Activated CD4-positive, alpha-beta T cell treated with anti-CD3 and anti-CD28 coated beads, Interleukin-2, amount 10 ng/mL, durations not matched to agents 7 days and 5 days (primary cell): ENCODE data around the gene PDGFRB. TPM values are rescaled to one million over a fixed set of nuclear protein-coding genes. Genes with fewer than 3 reads are reported as not detected.
A peak's percentile ranks its signal among the peaks of the same experiment; 100 is the strongest.

ENCODE experiments used
- CTCF ChIA-PET: fragments of 350-600 bp; sonication (Branson Sonifier 250); formaldehyde crosslinking; loops from one replicate; lab custom pipeline; 2021; ENCODE audit warnings: antibody characterized with exemption; lab: Charles Lee
- POLR2A ChIA-PET: fragments of 350-600 bp; sonication (Branson Sonifier 250); formaldehyde crosslinking; loops from one replicate; lab custom pipeline; 2021; ENCODE audit warnings: antibody characterized with exemption; lab: Charles Lee
- DNase-seq: peaks from one replicate; pipeline ENCODE4 v3.0.0-alpha.2; 2020
- H3K27ac Mint-ChIP-seq: one replicate; pipeline ENCODE4 v1.8.0; 2021; ENCODE audit warnings: mild to moderate bottlenecking, moderate library complexity, mixed read lengths
- H3K27me3 Mint-ChIP-seq: one replicate; pipeline ENCODE4 v1.8.0; 2021; ENCODE audit warnings: mixed read lengths
- H3K36me3 Mint-ChIP-seq: one replicate; pipeline ENCODE4 v1.8.0; 2021; ENCODE audit warnings: low read depth, mixed read lengths
- H3K4me1 Mint-ChIP-seq: one replicate; pipeline ENCODE4 v1.8.0; 2021; ENCODE audit warnings: mixed read lengths
- H3K4me3 Mint-ChIP-seq: one replicate; pipeline ENCODE4 v1.8.0; 2021; ENCODE audit warnings: mild to moderate bottlenecking, moderate library complexity, mixed read lengths
- H3K9me3 Mint-ChIP-seq: one replicate; pipeline ENCODE4 v1.8.0; 2021; ENCODE audit warnings: mixed read lengths
- total RNA-seq, 2 experiments: library from RNA; stranded (reverse); gene quantifications; one replicate each; pipeline ENCODE4 v1.2.3, GENCODE V29; 2021

The PDGFRB gene
- total RNA-seq, 2 experiments from 2014 or later = 1.9 to 3.6 TPM

- H3K9me3 Mint-ChIP-seq = no peaks in the 10 kb centered on the region
- ChIA-PET CTCF (interaction anchor here (0.5 to 1.7 kb wide), 4 partner anchors 12 to 162 kb away, joined by 3 to 4 read pairs (median 4); no protein-coding TSS in a partner anchor), POLR2A (no interaction called here)
- H3K36me3 Mint-ChIP-seq = no peaks in the 10 kb centered on the region
- peak; percentile 1 for DNase-seq
- H3K27ac Mint-ChIP-seq = no peak overlapping the region
- H3K4me3 Mint-ChIP-seq = no peak overlapping the region
- H3K4me1 Mint-ChIP-seq = peaks cover 4% of the 10 kb centered on the region
- H3K27me3 Mint-ChIP-seq = peaks cover 7% of the 10 kb centered on the region
Measured at GRCh38 chr5:150108711-150109514, 46.7 kb downstream of the PDGFRB start.

- Mint-ChIP-seq H3K9me3 (no peaks in the 10 kb centered on the region), H3K27ac (no peak overlapping the region), H3K4me3 (no peak overlapping the region), H3K4me1 (peaks cover 4% of the 10 kb centered on the region), H3K36me3 (no peaks in the 10 kb centered on the region), H3K27me3 (peaks cover 7% of the 10 kb centered on the region)
- no peak for DNase-seq
- CTCF ChIA-PET = interaction anchor here (1.1 to 1.7 kb wide), 4 partner anchors 11 to 18 kb away, joined by 3 to 4 read pairs (median 4); no protein-coding TSS in a partner anchor
- POLR2A ChIA-PET = no interaction called here
Measured at GRCh38 chr5:150107909-150108447, 47.7 kb downstream of the PDGFRB start.

GRCh38 chr5:150106674-150107426, 48.8 kb downstream of the PDGFRB start:
- CTCF ChIA-PET = interaction anchor here (0.5 to 1.6 kb wide), 6 partner anchors 12 to 255 kb away, joined by 3 to 4 read pairs (median 3); no protein-coding TSS in a partner anchor

GRCh38 chr5:150105928-150106615, 49.6 kb downstream of the PDGFRB start:
- peaks cover 4% of the 10 kb centered on the region for H3K4me1 Mint-ChIP-seq
- no peak overlapping the region for H3K4me3 Mint-ChIP-seq
- no peak overlapping the region for H3K27ac Mint-ChIP-seq
- ChIA-PET CTCF (interaction anchor here (0.5 to 1.5 kb wide), 5 partner anchors 18 to 254 kb away, joined by 3 to 4 read pairs (median 3); no protein-coding TSS in a partner anchor), POLR2A (no interaction called here)
- no peaks in the 10 kb centered on the region for H3K36me3 Mint-ChIP-seq
- no peak for DNase-seq
- peaks cover 7% of the 10 kb centered on the region for H3K27me3 Mint-ChIP-seq
- no peaks in the 10 kb centered on the region for H3K9me3 Mint-ChIP-seq

More at GRCh38 chr5:150106674-150107426, 48.8 kb downstream of the PDGFRB start:
- H3K4me3 Mint-ChIP-seq = no peak overlapping the region
- POLR2A ChIA-PET = no interaction called here
- H3K9me3 Mint-ChIP-seq = no peaks in the 10 kb centered on the region
- H3K27me3 Mint-ChIP-seq = peaks cover 7% of the 10 kb centered on the region
- peaks cover 4% of the 10 kb centered on the region for H3K4me1 Mint-ChIP-seq
- no peak for DNase-seq
- H3K36me3 Mint-ChIP-seq = no peaks in the 10 kb centered on the region
- H3K27ac Mint-ChIP-seq = no peak overlapping the region

- no peak for DNase-seq
- no peaks in the 10 kb centered on the region for H3K9me3 Mint-ChIP-seq
- no peaks in the 10 kb centered on the region for H3K36me3 Mint-ChIP-seq
- ChIA-PET CTCF (no interaction called here), POLR2A (no interaction called here)
- peaks cover 5% of the 10 kb centered on the region for H3K27me3 Mint-ChIP-seq
- peaks cover 4% of the 10 kb centered on the region for H3K4me1 Mint-ChIP-seq
- H3K4me3 Mint-ChIP-seq = no peak overlapping the region
- H3K27ac Mint-ChIP-seq = no peak overlapping the region
Measured at GRCh38 chr5:150104550-150104870, 51.1 kb downstream of the PDGFRB start.

- H3K27ac Mint-ChIP-seq = no peak overlapping the region
- ChIA-PET POLR2A (no interaction called here), CTCF (interaction anchor here (0.6 kb wide), 1 partner anchor 152 kb away, joined by 3 read pairs; no protein-coding TSS in a partner anchor)
- no peak overlapping the region for H3K4me3 Mint-ChIP-seq
- no peaks in the 10 kb centered on the region for H3K9me3 Mint-ChIP-seq
- H3K27me3 Mint-ChIP-seq = peaks cover 3% of the 10 kb centered on the region
- H3K36me3 Mint-ChIP-seq = no peaks in the 10 kb centered on the region
- no peak for DNase-seq
- peaks cover 4% of the 10 kb centered on the region for H3K4me1 Mint-ChIP-seq
Measured at GRCh38 chr5:150103678-150104549, 51.7 kb downstream of the PDGFRB start.

GRCh38 chr5:150101023-150101422, 54.6 kb downstream of the PDGFRB start:
- no peaks in the 10 kb centered on the region for H3K9me3 Mint-ChIP-seq
- ChIA-PET CTCF (interaction anchor here (0.7 kb wide), 1 partner anchor 67 kb away, joined by 4 read pairs; no protein-coding TSS in a partner anchor), POLR2A (no interaction called here)
- DNase-seq = peak; percentile 1
- H3K27me3 Mint-ChIP-seq = peaks cover 17% of the 10 kb centered on the region
- no peak overlapping the region for H3K4me3 Mint-ChIP-seq
- H3K36me3 Mint-ChIP-seq = no peaks in the 10 kb centered on the region
- no peak overlapping the region for H3K27ac Mint-ChIP-seq
- H3K4me1 Mint-ChIP-seq = no peaks in the 10 kb centered on the region

- Mint-ChIP-seq H3K4me1 (peaks cover 3% of the 10 kb centered on the region), H3K27ac (no peak overlapping the region), H3K36me3 (no peaks in the 10 kb centered on the region), H3K27me3 (peaks cover 30% of the 10 kb centered on the region), H3K4me3 (no peak overlapping the region), H3K9me3 (no peaks in the 10 kb centered on the region)
- POLR2A ChIA-PET = no interaction called here
- CTCF ChIA-PET = interaction anchor here (0.6 to 0.9 kb wide), 2 partner anchors 37 to 477 kb away, joined by 3 read pairs; no protein-coding TSS in a partner anchor
- DNase-seq = no peak
Measured at GRCh38 chr5:150097152-150097551, 58.5 kb downstream of the PDGFRB start.

- Mint-ChIP-seq H3K4me3 (no peak overlapping the region), H3K27me3 (peaks cover 47% of the 10 kb centered on the region)
- DNase-seq = peak; percentile 4
Measured at GRCh38 chr5:150092159-150092787, 63.4 kb downstream of the PDGFRB start.

GRCh38 chr5:150085950-150086715, 69.5 kb downstream of the PDGFRB start, which contains the start of gene CSF1R:
Gene CSF1R (minus strand): TSS chr5:150086554. CDS start chr5:150086427, 127 bp downstream.
- ChIA-PET POLR2A (no interaction called here), CTCF (interaction anchor here (1.1 to 1.7 kb wide), 3 partner anchors 12 to 38 kb away, joined by 3 to 7 read pairs (median 5); no protein-coding TSS in a partner anchor)
- peak; percentile 0 for DNase-seq
- Mint-ChIP-seq H3K4me1 (no peaks in the 10 kb centered on the region), H3K9me3 (no peaks in the 10 kb centered on the region), H3K27ac (no peak within 1 kb of the TSS), H3K4me3 (no peak within 1 kb of the TSS), H3K27me3 (peaks cover 55% of the 10 kb centered on the region), H3K36me3 (no peaks in the 10 kb centered on the region)

More at GRCh38 chr5:150092159-150092787, 63.4 kb downstream of the PDGFRB start:
- ChIA-PET POLR2A (no interaction called here), CTCF (interaction anchor here (0.6 kb wide), 1 partner anchor 30 kb away, joined by 3 read pairs; no protein-coding TSS in a partner anchor)
- peaks cover 5% of the 10 kb centered on the region for H3K4me1 Mint-ChIP-seq
- H3K27ac Mint-ChIP-seq = no peak overlapping the region
- no peaks in the 10 kb centered on the region for H3K9me3 Mint-ChIP-seq
- H3K36me3 Mint-ChIP-seq = no peaks in the 10 kb centered on the region
